Urothelium cell line (cell line): ENCODE results near the gene UBQLN1.
"Not testable (repeated sequence)": the region's sequence is repeated elsewhere in the genome, so short reads cannot be mapped to it uniquely, and the experiment has no call there.

ENCODE experiments used
- DNase-seq: peaks from one replicate; pipeline ENCODE4 v3.0.0; 2011; ENCODE audit warnings: low spot score, mixed read lengths
- FAIRE-seq: peaks from 2 replicates; lab custom pipeline; 2011; peaks lifted over from hg19 to GRCh38; lab: Jason Lieb, UNC

UBQLN1 gene

GRCh38 chr9:83636813-83637212 lies 70.9 kb downstream of the UBQLN1 start:
- FAIRE-seq (no peak), DNase-seq (no peak)

- DNase-seq, result no peak
- FAIRE-seq, result no peak
Observed at GRCh38 chr9:83633676-83634075, 74.1 kb downstream of the UBQLN1 start.

- FAIRE-seq, result no peak
- DNase-seq, result no peak
Observed at GRCh38 chr9:83633255-83633654, 74.5 kb downstream of the UBQLN1 start.

GRCh38 chr9:83630938-83631457 lies 76.8 kb downstream of the UBQLN1 start:
- FAIRE-seq, result no peak

DNA sequence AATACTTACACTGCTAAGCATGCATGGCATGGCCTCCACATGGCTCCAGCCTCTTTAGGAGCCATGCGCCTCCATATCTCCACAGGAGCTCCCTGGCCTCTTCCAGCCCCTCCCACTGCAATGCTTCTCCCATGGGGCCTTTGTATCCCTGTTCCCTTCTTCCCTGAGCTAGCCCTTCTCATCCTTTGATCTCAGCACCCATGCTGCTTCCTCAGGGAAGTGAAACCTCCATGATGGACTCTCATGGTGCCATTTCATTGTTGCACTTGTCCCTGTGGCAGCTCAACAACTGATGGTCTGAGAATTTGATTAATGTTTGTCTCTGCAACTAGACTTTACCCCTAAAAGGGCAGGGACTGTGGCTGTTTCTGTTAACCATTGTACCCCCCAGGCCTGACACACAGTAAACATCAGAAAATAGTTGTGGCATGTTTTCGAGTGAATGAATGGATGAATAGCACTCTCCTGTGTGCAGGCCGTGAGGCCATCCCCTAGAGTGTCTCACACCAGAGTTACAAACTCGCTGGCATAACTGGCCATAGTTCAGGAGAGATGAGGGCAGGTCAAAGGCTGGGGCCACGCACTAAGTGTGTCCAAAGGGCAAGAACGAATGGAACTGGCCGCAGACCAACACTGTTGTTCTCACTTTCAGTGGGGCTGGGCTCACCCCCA lies 78.2 kb downstream of the UBQLN1 start:
- no peak for FAIRE-seq
- DNase-seq, result no peak

More at GRCh38 chr9:83630938-83631457, 76.8 kb downstream of the UBQLN1 start:
- no peak for DNase-seq

DNA sequence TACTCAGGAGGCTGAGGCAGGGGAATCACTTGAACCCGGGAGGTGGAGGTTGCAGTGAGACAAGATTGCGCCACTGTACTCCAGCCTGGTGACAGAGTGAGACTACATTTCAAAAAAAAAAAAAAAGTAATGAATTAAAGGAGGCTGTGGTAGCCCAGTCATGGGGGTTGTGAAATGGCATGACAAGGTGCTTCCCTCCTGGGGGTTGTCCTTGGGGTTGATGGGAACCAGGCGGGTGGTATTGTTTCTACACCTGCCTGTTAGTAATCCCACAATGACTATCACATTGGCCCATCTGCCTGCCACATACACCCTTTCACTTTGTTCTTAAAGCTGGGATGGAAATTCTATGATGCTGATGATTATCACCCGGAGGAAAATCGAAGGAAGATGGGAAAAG lies 79.2 kb downstream of the UBQLN1 start:
- FAIRE-seq (no peak), DNase-seq (no peak)

DNA sequence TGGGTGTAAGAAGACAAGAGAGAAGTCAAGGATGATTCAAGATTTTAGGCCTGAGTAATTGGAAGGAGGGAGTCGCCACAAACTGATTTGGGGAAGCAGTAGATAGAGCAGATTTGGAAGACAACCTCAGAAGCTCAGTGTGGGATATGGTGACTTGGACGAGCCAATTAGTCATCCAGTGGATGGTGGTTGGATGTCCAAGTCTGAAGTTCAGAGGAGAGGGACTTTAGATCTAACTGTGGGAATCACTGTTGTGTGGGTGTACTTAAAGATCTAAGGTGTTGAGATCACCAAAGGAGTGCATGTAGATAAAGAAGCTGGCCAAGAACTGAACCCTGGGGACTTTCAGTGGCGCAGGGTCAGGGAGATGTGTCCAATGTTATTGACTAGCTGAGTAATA lies 82.6 kb downstream of the UBQLN1 start:
- FAIRE-seq (no peak), DNase-seq (no peak)

GRCh38 chr9:83623679-83624076 lies 84.1 kb downstream of the UBQLN1 start:
- DNase-seq (no peak), FAIRE-seq (no peak)

DNA sequence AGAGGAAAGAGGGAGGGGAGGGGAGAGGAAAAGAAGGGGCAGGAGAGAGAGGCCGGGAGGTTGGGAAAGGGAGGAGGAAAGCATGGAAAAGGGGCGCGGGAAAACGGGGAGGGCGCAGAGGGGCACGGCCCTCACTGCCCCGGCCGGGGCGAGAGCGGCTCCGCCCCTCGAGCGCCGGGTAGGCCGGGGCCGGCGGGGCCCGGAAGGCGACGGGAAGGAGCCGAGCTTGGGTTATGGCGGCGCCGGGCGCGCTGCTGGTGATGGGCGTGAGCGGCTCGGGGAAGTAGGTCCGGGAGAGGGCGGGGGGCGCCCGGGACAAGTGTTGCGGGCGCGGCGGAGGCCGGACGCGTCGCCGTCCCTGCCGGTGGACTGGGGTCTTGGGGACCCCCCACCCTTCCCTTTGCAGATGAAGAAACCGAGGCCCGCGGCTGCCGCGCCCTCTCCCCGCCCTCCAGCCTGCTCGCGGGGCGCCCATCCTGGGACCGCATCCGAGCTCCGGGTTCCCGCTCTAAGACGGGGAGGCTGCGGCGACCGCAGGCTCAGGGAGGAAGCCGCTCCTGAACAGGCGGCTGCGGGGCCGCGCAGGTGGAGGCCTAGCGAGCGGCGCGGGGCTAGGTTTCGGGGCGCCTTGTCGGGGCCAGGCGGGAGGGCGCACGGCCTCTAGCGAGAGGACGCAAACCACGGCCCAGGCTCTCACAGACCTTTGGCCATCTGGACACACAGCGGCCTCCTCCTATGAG lies 84.6 kb downstream of the UBQLN1 start, which contains the start of gene IDNK:
Gene IDNK (plus strand): TSS at position 205 of the 740 bp plus-strand sequence. CDS start 29 bp downstream, at position 234.
- peak; percentile 46 for DNase-seq
- no peak for FAIRE-seq

- FAIRE-seq, result no peak
- DNase-seq, result no peak
Observed at GRCh38 chr9:83622433-83622938, 85.3 kb downstream of the UBQLN1 start.

- FAIRE-seq, result no peak
- DNase-seq, result peak; percentile 47
Observed at GRCh38 chr9:83620841-83621636, 86.7 kb downstream of the UBQLN1 start.

DNA sequence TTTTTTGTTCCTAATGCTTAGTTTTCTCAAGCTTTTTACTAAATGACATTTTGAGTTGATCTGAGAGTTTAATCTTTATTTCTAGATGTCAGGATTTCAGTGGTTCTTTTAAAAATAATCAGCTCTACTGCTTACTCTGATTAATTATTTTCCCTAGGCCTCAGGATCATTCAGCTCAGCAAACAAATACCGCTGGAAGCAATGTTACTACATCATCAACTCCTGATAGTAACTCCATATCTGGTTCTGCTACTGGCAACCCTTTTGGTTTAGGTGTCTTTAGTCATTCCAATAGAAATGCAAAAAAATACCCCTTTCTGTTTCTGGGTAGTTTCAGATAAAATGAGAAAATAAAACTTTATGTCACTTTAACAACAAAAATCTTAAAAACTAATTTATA lies 90.5 kb downstream of the UBQLN1 start:
- DNase-seq, result no peak
- FAIRE-seq, result no peak

DNA sequence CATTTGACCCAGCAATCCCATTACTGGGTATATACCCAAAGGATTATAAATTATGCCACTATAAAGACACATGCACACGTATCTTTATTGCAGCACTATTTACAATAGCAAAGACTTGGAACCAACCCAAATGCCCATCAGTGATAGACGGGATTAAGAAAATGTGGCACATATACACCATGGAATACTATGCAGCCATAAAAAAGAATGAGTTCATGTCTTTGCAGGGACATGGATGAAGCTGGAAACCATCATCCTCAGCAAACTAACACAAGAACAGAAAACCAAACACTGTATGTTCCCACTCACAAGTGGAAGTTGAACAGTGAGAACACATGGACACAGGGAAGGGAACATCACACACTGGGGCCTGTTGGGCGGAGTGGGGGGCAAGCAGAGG lies 94.5 kb downstream of the UBQLN1 start:
- FAIRE-seq, DNase-seq: not testable (repeated sequence)
